ENCODE results near the gene P2RX1. TPM values are rescaled to one million over a fixed set of nuclear protein-coding genes. Genes with fewer than 3 reads are reported as not detected.
A peak's percentile ranks its signal among the peaks of the same experiment; 100 is the strongest.

Gene P2RX1
- total and polyA plus RNA-seq, 12 donors = 0.42 to 8.6 (median 1.1) TPM

GRCh38 chr17:3946711-3947235 is 30.5 kb upstream of the P2RX1 start:
- WGBS, 4 donors = 55 to 75% (median 59%) methylated on average over 4 to 5 of the region's 5 CpGs
- intact Hi-C loops (cut with DNase I) = no loop called here
- Histone ChIP-seq H3K4me3 (no peak overlapping the region), H3K9me3 (replicated peaks in 1 of 3) (no peaks in the 10 kb centered on the region), H3K27me3 (no peaks in the 10 kb centered on the region), H3K36me3 (replicated peaks in 1 of 2) (no peaks in the 10 kb centered on the region), H3K4me1 (replicated peaks in 1 of 2) (peaks cover 4 to 10% of the 10 kb centered on the region in 2 donors), H3K27ac (no peak overlapping the region)
- DNase-seq = no peak
- TF ChIP-seq POLR2A (IDR thresholded peaks at IDR 0.05) (no peak), CTCF (IDR thresholded peaks at IDR 0.05) (no peak)

- H3K9me3 ChIP-seq (replicated peaks in 1 of 3) = no peaks in the 10 kb centered on the region
- peak in 6 of 7 donors; percentile 63 to 85 (median 76) for DNase-seq
- no peak overlapping the region for H3K27ac ChIP-seq
- 24 to 32% (median 31%) methylated on average over 20 to 68 of the region's 68 CpGs for WGBS, 4 donors
- peak overlapping the region in 1 of 4 donors; percentile 44 for H3K4me3 ChIP-seq
- peaks cover 4 to 10% of the 10 kb centered on the region in 2 donors for H3K4me1 ChIP-seq (replicated peaks in 1 of 2)
- TF ChIP-seq CTCF (IDR thresholded peaks at IDR 0.05) (no peak), POLR2A (IDR thresholded peaks at IDR 0.05) (no peak)
- intact Hi-C loops (cut with DNase I) = no loop called here
- no peaks in the 10 kb centered on the region for H3K27me3 ChIP-seq
- H3K36me3 ChIP-seq (replicated peaks in 1 of 2) = no peaks in the 10 kb centered on the region
Observed at GRCh38 chr17:3944485-3945388, 28.5 kb upstream of the P2RX1 start.

- no peaks in the 10 kb centered on the region for H3K36me3 ChIP-seq (replicated peaks in 1 of 2)
- H3K4me3 ChIP-seq = no peak overlapping the region
- H3K27me3 ChIP-seq = no peaks in the 10 kb centered on the region
- peaks cover 4 to 10% of the 10 kb centered on the region in 2 donors for H3K4me1 ChIP-seq (replicated peaks in 1 of 2)
- 88 to 93% (median 90%) methylated on average over 15 to 23 of the region's 23 CpGs for whole genome bisulfite sequencing, 4 donors
- no peak for TF ChIP-seq POLR2A (IDR thresholded peaks at IDR 0.05)
- no peak for TF ChIP-seq CTCF (IDR thresholded peaks at IDR 0.05)
- no peaks in the 10 kb centered on the region for H3K9me3 ChIP-seq (replicated peaks in 1 of 3)
- no peak for DNase-seq
- intact Hi-C loops (cut with DNase I) = no loop called here
- no peak overlapping the region for H3K27ac ChIP-seq
Observed at GRCh38 chr17:3943240-3943891, 27.1 kb upstream of the P2RX1 start.

GRCh38 chr17:3940965-3941698 is 24.9 kb upstream of the P2RX1 start:
- Histone ChIP-seq H3K36me3 (replicated peaks in 1 of 2) (no peaks in the 10 kb centered on the region), H3K9me3 (replicated peaks in 1 of 3) (no peaks in the 10 kb centered on the region), H3K4me1 (replicated peaks in 1 of 2) (peaks cover 4 to 10% of the 10 kb centered on the region in 2 donors), H3K4me3 (no peak overlapping the region), H3K27me3 (no peaks in the 10 kb centered on the region), H3K27ac (no peak overlapping the region)
- no peak for DNase-seq
- no peak for TF ChIP-seq POLR2A (IDR thresholded peaks at IDR 0.05)
- no peak for TF ChIP-seq CTCF (IDR thresholded peaks at IDR 0.05)
- intact Hi-C loops (cut with DNase I) = no loop called here
- WGBS, 4 donors = 90 to 97% (median 93%) methylated on average over 19 to 48 of the region's 48 CpGs
